ENCODE data around the gene PNPLA6. TPM values are rescaled to one million over a fixed set of nuclear protein-coding genes. Genes with fewer than 3 reads are reported as not detected.

The PNPLA6 gene
- total RNA-seq, 3 donors from 2014 or later (not counting 1 experiment from before 2014, with no cell fraction given): 118 to 190 (median 125) TPM

DNA sequence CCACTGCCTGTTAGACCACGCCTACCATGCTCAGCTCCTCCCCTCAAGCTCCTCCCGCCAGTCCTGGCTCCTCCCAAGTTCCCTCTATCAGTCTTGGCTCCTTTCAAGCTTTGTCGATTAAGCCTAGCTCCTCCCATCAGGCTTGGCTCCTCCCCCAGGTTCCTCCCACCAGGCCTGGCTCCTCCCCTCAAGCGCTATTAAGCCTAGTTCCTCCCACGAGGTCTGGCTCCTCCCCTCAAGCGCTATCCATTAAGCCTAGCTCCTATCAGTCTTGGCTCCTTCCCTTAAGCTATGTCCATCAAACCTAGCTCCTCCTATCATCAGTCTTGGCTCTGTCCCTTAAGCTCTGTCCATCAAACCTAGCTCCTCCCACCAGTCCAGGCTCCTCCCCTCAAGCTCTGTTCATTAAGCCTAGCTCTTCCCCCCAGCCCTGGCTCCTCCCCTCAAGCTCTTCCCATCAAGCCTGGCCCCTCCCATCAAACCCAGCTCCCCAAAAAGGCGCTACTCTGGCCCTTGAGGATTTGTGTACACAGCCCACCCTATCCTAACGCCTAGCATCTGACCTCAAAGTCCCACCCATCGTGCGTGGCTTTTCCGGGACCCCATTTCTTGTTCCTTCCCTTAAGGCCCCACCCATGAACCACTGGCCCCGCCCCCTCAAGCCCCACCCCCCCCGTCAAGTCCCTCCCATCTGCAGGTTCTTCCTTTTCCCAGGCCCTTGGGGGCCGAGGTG lies 70.1 kb downstream of the PNPLA6 start:
- peaks cover 0 to 3% of the 10 kb centered on the region in 2 donors for H3K9me3 Mint-ChIP-seq
- peaks cover 0 to 8% of the 10 kb centered on the region in 2 donors for H3K4me1 Mint-ChIP-seq
- H3K27ac Mint-ChIP-seq: peak overlapping the region in 1 of 2 donors; percentile 47
- Histone ChIP-seq H3K27me3 (ENCODE audit: control insufficient read depth, insufficient read depth, low read length) (no peaks in the 10 kb centered on the region), H3K36me3 (ENCODE audit: control insufficient read depth, insufficient read depth, low read length) (no peaks in the 10 kb centered on the region), H3K4me3 (ENCODE audit: low read length) (no peak overlapping the region), H3K4me1 (ENCODE audit: control insufficient read depth, insufficient read depth, low read length) (no peaks in the 10 kb centered on the region), H3K9me3 (ENCODE audit: control insufficient read depth, insufficient read depth, low read length) (peaks cover 4% of the 10 kb centered on the region), H3K27ac (ENCODE audit: low read length) (no peak overlapping the region)
- 74% methylated on average over 9 of the region's 14 CpGs for whole genome bisulfite sequencing (ENCODE audit: insufficient coverage)
- DNase-seq (peak in 1 of 2 donors; percentile 51), ATAC-seq (peak; percentile 35 to 80 (median 67))
- H3K36me3 Mint-ChIP-seq: no peaks in the 10 kb centered on the region
- intact Hi-C loops (cut with micrococcal nuclease): no loop called here
- peaks cover 0 to 16% of the 10 kb centered on the region in 2 donors for H3K27me3 Mint-ChIP-seq (ENCODE audit: low read depth in 2 of 2)
- TF ChIP-seq, protein P1, sequence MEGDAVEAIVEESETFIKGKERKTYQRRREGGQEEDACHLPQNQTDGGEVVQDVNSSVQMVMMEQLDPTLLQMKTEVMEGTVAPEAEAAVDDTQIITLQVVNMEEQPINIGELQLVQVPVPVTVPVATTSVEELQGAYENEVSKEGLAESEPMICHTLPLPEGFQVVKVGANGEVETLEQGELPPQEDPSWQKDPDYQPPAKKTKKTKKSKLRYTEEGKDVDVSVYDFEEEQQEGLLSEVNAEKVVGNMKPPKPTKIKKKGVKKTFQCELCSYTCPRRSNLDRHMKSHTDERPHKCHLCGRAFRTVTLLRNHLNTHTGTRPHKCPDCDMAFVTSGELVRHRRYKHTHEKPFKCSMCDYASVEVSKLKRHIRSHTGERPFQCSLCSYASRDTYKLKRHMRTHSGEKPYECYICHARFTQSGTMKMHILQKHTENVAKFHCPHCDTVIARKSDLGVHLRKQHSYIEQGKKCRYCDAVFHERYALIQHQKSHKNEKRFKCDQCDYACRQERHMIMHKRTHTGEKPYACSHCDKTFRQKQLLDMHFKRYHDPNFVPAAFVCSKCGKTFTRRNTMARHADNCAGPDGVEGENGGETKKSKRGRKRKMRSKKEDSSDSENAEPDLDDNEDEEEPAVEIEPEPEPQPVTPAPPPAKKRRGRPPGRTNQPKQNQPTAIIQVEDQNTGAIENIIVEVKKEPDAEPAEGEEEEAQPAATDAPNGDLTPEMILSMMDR (IDR thresholded peaks at IDR 0.05): no peak
- no peak overlapping the region for H3K4me3 Mint-ChIP-seq

DNA sequence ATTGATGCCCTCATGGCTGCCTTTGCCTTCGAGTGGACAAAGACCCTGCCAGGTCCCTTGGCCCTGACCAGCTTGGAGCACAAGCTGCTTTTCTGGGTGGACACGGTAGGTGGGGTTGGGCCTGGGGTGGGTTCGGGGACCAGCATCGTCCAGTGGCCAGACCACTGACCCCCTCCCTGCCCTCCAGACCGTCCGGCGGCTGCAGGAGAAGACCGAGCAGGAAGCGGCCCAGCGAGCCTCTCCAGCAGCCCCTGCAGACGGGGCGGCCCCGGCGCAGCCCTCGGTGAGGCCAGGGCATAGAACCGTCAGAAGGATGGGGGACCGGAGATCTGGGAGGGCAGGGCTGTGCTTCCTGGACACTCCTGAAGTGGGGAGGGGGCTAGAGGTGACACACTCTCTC lies 70.8 kb downstream of the PNPLA6 start:
- ATAC-seq: no peak
- Mint-ChIP-seq H3K4me1 (peaks cover 0 to 8% of the 10 kb centered on the region in 2 donors), H3K27me3 (ENCODE audit: low read depth in 2 of 2) (peaks cover 0 to 16% of the 10 kb centered on the region in 2 donors), H3K27ac (no peak overlapping the region), H3K36me3 (no peaks in the 10 kb centered on the region), H3K9me3 (peaks cover 0 to 3% of the 10 kb centered on the region in 2 donors), H3K4me3 (no peak overlapping the region)
- Histone ChIP-seq H3K4me1 (ENCODE audit: control insufficient read depth, insufficient read depth, low read length) (no peaks in the 10 kb centered on the region), H3K4me3 (ENCODE audit: low read length) (no peak overlapping the region), H3K9me3 (ENCODE audit: control insufficient read depth, insufficient read depth, low read length) (peaks cover 4% of the 10 kb centered on the region), H3K36me3 (ENCODE audit: control insufficient read depth, insufficient read depth, low read length) (no peaks in the 10 kb centered on the region), H3K27ac (ENCODE audit: low read length) (no peak overlapping the region), H3K27me3 (ENCODE audit: control insufficient read depth, insufficient read depth, low read length) (no peaks in the 10 kb centered on the region)
- TF ChIP-seq, protein P1 (IDR thresholded peaks at IDR 0.05): no peak
- intact Hi-C loops (cut with micrococcal nuclease): no loop called here
- 97% methylated on average over 16 of the region's 17 CpGs for WGBS (ENCODE audit: insufficient coverage)
- DNase-seq: no peak

DNA sequence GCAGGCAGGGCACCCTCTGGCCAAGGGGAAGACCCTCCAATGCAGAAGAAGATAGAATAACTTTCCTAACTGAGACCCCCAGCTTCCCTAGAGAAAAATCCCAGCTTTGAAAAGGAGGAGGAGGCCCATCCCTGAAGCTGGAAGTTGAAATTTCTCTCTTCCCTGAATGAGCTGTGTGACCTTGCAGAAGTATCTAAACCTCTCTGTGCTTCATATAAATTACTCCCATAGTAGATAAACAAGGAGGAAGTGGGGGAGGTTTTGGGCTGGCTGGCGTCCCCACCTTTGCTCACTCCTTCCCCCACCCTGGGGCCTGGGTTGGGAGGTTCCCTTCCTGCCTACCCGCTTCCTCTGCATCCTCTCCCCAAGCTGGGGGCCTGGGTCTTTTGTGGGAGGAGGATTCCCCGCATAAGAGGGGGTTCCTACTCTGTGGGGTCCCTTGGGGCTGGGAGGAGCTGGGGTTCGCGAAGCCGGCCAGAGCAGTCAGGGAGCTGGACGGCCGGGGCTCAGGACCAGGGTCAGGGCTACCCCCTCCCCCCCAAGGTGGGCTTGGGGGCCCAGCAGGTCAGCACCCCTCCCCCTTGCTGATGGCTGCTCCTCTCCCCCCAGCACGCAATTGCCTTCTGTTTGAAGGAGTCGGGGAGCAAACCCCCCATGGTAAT lies 71.8 kb downstream of the PNPLA6 start:
- Histone ChIP-seq H3K9me3 (ENCODE audit: control insufficient read depth, insufficient read depth, low read length) (peaks cover 4% of the 10 kb centered on the region), H3K4me3 (ENCODE audit: low read length) (no peak overlapping the region), H3K36me3 (ENCODE audit: control insufficient read depth, insufficient read depth, low read length) (no peaks in the 10 kb centered on the region), H3K4me1 (ENCODE audit: control insufficient read depth, insufficient read depth, low read length) (no peaks in the 10 kb centered on the region), H3K27me3 (ENCODE audit: control insufficient read depth, insufficient read depth, low read length) (no peaks in the 10 kb centered on the region), H3K27ac (ENCODE audit: low read length) (no peak overlapping the region)
- 84% methylated on average over 7 of the region's 10 CpGs for WGBS (ENCODE audit: insufficient coverage)
- no peaks in the 10 kb centered on the region for H3K36me3 Mint-ChIP-seq
- intact Hi-C loops (cut with micrococcal nuclease): no loop called here
- DNase-seq (no peak), ATAC-seq (no peak)
- H3K4me1 Mint-ChIP-seq: peaks cover 0 to 8% of the 10 kb centered on the region in 2 donors
- no peak overlapping the region for H3K27ac Mint-ChIP-seq
- H3K27me3 Mint-ChIP-seq (ENCODE audit: low read depth in 2 of 2): peaks cover 0 to 12% of the 10 kb centered on the region in 2 donors
- TF ChIP-seq, protein P1 (IDR thresholded peaks at IDR 0.05): no peak
- H3K9me3 Mint-ChIP-seq: peaks cover 0 to 3% of the 10 kb centered on the region in 2 donors
- no peak overlapping the region for H3K4me3 Mint-ChIP-seq
